Osteoblast (primary cell): ENCODE measurements around the gene ETS2. TPM values are rescaled to one million over a fixed set of nuclear protein-coding genes. Genes with fewer than 3 reads are reported as not detected.
A peak's percentile ranks its signal among the peaks of the same experiment; 100 is the strongest.

Experiments
- DNase-seq: peaks from one replicate; pipeline ENCODE4 v3.0.0; 2011; ENCODE audit warnings: low spot score, mixed read lengths; ENCODE audit not compliant: insufficient read length; ENCODE audit errors: missing footprints
- H2AFZ ChIP-seq: 2 replicates; pipeline ENCODE4 v1.6.0; 2011; ENCODE audit warnings: mild to moderate bottlenecking, low read length
- H3K27ac ChIP-seq: 2 replicates; pipeline ENCODE4 v1.5.1; 2011; ENCODE audit warnings: mild to moderate bottlenecking, low read depth, low read length, moderate library complexity
- H3K27me3 ChIP-seq: 2 replicates; pipeline ENCODE4 v1.6.0; 2012; ENCODE audit warnings: mild to moderate bottlenecking, control low read depth, inconsistent platforms, low read length, moderate library complexity; ENCODE audit not compliant: insufficient read depth
- H3K36me3 ChIP-seq: 2 replicates; pipeline ENCODE4 v1.5.1; 2011; ENCODE audit warnings: mild to moderate bottlenecking, low read length, control low read depth, moderate library complexity; ENCODE audit not compliant: insufficient read depth
- H3K4me1 ChIP-seq: 2 replicates; pipeline ENCODE4 v1.5.1; 2011; ENCODE audit warnings: mild to moderate bottlenecking, low read length, control low read depth, moderate library complexity; ENCODE audit not compliant: insufficient read depth
- H3K4me2 ChIP-seq: 2 replicates; pipeline ENCODE4 v1.6.0; 2011; ENCODE audit warnings: mild to moderate bottlenecking, low read length; ENCODE audit not compliant: insufficient read depth
- H3K4me3 ChIP-seq: fragments of 200-600 bp; sonication (generic); 3 replicates; pipeline ENCODE4 v1.5.1; 2012; ENCODE audit warnings: mild to moderate bottlenecking, low read length, inconsistent platforms; ENCODE audit not compliant: insufficient read depth
- H3K79me2 ChIP-seq: 2 replicates; pipeline ENCODE4 v1.6.0; 2012; ENCODE audit warnings: mild to moderate bottlenecking, low read length, control low read depth, inconsistent platforms; ENCODE audit not compliant: insufficient read depth
- H3K9me3 ChIP-seq: 2 replicates; pipeline ENCODE4 v1.5.1; 2011; ENCODE audit warnings: low read depth, low read length, control low read depth
- H4K20me1 ChIP-seq: 2 replicates; pipeline ENCODE4 v1.6.0; 2012; ENCODE audit warnings: mild to moderate bottlenecking, low read length, control low read depth; ENCODE audit not compliant: insufficient read depth
- CTCF ChIP-seq: IDR thresholded peaks from 2 replicates; pipeline ENCODE4 v1.5.1; 2011; ENCODE audit warnings: mild to moderate bottlenecking, low read depth, low read length, moderate library complexity; ENCODE audit errors: extremely low read depth
- total RNA-seq: library from RNA; depleted of rRNA; stranded (reverse); fragments of >200 nt; gene quantifications from 2 replicates; pipeline ENCODE4 v1.2.3, GENCODE V29; 2012

ETS2 gene
- total RNA-seq, 1 donor, result 4.0 TPM

DNA sequence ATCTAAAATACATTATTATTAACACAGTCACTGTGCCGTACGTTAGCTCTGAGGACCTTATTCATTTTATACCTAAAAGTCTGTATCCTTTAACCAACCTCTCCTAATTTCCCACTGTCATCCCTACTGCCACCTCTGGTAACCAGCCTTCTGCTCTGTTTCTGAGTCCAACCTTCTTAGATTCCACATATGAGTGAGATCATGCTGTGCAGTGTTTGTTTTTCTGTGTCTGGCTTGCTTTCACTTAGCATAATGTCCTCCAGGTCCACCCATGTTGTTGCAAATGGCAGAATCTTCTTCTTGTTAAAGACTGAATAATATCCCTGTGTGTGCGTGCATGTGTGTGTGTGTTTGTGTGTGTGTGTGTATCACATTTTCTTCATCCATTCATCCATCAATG lies 64.2 kb downstream of the ETS2 start:
- Histone ChIP-seq H2AFZ (no peak overlapping the region), H3K36me3 (no peaks in the 10 kb centered on the region), H3K4me1 (no peaks in the 10 kb centered on the region), H3K79me2 (no peaks in the 10 kb centered on the region), H3K4me3 (no peak overlapping the region), H3K4me2 (no peak overlapping the region), H4K20me1 (no peaks in the 10 kb centered on the region), H3K27ac (no peak overlapping the region), H3K27me3 (peaks cover 16% of the 10 kb centered on the region), H3K9me3 (no peaks in the 10 kb centered on the region)
- no peak for DNase-seq
- peak; percentile 36 for TF ChIP-seq CTCF
